Iris pigment epithelial cell (primary cell): ENCODE data around the gene RAMP3.
"Not testable (repeated sequence)": the region's sequence is repeated elsewhere in the genome, so short reads cannot be mapped to it uniquely, and the experiment has no call there.

Experiments
- DNase-seq: peaks from one replicate; pipeline ENCODE4 v3.0.0-alpha.2; 2011; ENCODE audit warnings: low read depth

RAMP3 gene, protein sequence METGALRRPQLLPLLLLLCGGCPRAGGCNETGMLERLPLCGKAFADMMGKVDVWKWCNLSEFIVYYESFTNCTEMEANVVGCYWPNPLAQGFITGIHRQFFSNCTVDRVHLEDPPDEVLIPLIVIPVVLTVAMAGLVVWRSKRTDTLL

DNA sequence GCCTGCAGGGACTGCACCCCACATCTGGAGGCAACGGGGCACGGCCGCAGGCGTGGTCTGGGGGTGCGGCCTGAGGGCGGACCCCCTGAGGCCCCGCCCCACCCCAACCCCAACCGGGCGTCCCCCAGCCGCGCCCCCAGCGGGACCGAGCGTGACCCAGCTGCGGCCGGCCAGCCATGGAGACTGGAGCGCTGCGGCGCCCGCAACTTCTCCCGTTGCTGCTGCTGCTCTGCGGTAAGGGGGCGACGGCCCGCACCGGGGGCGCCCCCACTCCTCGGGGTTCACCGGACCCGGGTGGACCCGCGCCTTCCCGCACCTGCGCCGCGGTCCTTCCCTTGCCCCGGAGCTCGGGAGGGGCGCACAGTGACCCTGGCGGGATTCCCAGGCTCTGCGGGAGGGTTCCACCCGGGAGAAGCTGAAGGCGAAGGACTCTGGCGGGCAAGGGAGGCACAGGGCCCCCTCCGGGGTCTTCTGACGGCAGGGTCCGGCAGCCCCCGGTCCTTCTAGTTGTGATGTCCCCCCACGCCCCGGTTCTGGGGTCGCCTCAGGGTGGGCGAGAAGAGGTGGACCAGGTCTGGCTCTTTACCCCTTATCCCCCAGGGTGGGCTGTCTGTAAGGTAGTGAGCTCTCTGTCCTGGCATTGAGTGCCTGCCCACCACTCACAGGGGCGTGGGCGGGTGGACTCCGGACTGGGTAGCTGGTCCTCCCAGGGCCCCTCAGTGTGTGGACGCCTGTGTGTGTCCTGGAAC lies at the start of gene RAMP3:
Gene RAMP3, plus strand, starts transcription at position 139 of the 749 bp plus-strand sequence. Its CDS starts 38 bp downstream, at position 177.
- no peak for DNase-seq

DNA sequence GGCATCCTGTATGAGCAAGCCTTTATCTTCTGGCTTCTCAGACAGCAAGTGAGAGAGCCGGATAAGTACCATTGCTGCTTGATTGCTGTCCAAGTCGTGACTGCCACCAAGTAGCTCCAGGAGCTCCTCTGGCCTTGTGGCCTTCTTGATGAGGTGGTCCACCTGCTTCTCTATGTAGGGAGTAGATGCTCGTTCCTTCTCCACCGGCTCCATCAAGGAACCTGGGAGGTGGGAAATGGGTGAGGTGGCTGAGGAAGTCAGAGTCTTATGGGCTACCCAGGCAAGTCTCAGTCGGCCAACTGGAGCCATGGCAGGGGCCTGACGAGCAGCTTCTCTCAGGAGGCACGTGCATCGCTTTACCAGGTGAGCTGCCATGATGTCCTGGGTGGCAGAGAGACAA lies 48.7 kb upstream of the RAMP3 start:
- no peak for DNase-seq

DNA sequence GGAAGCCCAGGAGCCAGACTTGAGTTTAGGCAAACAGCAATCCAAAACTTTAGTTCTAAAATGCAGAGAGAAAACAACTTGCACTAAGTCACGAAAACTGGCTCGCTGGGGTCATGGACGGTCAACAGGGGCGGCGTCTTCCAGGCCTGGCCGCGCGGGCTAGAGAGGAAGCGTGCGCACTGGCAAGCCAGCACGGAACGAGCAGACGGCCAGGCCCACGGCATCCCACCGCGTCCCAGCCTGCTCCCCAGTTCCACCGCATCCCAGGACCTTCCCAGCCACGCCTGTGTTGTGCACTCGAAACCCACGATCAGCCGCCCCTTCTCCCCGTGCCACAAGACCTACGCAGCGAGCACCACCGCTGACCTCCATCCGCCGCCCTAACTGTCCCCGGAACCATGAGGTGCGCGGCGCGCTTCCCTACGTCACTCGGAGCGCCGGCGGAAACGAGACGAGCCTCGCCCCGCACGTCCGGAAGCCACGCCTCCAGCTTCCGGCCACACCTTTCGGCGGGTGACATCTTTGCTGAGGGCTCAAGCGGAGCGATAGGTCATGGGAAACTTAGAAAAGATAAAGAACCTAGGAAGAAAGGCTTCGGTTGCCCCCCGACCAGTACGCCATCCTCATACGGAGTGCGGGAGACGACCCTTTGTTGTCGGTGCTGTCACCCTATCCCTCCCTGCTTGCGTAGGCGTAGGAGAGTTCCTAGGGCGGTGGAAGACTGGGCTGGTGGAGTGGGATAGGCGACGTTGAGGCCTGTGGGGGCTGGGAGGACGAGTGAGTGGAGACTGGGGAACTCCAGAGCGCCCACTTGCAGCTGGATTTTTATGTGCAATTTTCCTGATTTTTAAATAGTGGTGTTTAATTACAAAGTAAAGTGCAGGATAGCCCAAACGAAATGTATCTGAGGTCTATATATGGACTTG lies 46.0 kb upstream of the RAMP3 start, which contains the start of gene TBRG4:
Gene TBRG4, minus strand, starts transcription at position 400 of the 926 bp plus-strand sequence. CDS start 2,460 bp downstream, outside the sequence.
- DNase-seq = peak; percentile 95

DNA sequence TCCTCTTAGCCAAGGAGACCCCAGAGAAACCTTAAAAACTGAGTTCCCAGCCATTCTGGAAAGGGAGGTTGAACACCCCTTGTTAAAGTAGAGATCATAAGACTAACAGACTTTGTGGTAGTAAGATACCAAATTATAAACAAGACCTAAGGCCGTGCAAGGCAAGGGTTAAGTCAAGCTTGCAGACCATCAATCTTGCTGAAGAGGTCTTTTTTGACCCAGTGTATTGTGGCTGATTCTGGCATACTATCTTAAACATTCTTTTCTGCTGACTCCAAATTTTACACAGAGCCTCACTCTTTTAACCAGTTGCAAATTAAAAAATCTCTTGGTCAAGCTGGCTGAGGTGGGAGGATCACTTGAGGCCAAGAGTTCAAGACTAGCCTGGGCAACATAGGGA lies 44.9 kb upstream of the RAMP3 start:
- no peak for DNase-seq

DNA sequence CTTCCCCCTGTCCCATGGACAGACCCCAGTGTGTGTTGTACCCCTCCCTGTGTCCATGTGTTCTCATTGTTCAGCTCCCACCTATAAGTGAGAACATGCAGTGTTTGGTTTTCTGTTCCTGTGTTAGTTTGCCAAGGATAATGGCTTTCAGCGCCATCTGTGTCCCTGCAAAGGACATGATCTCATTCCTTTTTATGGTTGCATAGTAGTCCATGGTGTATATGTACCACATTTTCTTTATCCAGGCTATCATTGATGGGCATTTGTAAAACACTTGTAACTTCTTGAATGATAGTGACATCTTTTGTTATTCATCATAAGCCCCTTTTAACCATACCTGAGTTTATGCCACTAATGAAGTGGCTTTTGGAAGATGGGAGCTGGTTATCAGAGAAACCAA lies 43.3 kb upstream of the RAMP3 start:
- DNase-seq = not testable (repeated sequence)

DNA sequence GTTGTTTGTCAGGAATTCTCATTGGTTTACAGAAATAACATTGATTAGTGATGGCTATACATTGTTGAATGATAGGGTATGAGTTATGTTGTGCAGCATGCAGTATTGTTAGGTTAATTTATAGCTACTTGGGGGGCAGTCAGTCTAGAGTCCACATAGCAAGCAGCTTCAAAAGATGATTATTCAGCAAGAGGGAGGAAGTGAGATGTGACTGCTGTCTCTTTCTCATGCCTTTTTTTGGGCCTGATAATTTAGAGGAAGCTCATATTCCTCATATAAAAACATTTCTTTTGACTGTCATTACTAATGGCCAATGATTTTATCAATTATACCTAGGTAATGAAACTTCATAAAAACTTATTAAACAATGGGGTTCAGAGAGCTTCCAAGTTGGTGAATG lies 42.7 kb upstream of the RAMP3 start:
- DNase-seq = no peak

DNA sequence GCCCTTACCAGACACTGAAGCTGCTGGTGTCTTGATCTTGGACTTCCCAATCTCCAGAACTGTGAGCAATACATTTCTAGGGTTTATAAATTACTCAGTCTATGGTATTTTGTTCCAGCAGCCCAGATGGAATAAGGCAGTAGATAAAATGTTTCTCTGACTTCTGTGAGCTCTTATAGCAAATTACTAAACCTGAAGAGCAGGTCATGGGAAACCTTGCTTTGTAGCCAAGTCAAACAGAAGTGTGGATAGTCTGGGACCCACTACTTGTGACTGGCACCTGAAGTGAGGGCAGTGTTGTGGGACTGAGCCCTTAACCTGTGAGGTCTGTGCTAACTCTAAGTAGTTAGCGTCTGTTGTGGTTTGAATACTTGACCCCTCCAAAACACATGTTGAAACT lies 41.5 kb upstream of the RAMP3 start:
- no peak for DNase-seq

DNA sequence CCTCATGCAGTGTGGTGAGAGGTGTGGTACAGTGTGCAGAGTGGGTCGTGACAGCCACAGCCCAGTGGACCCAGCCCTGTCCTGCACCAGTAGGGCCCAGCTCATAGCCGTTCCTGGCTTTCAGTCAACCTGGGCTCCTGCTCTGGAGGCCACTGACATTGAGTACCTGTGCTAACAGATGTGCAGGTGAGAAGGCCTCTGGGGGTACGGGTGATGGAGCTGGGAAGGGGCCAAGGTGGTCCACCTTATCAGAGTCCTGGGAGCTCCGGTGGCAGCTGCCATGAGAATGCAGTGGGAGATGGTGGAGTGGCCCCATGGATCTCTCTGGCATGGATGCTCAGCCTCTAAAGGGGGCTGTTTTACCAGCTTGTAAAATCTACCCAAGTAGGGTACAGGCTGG lies 40.0 kb upstream of the RAMP3 start:
- DNase-seq = no peak

DNA sequence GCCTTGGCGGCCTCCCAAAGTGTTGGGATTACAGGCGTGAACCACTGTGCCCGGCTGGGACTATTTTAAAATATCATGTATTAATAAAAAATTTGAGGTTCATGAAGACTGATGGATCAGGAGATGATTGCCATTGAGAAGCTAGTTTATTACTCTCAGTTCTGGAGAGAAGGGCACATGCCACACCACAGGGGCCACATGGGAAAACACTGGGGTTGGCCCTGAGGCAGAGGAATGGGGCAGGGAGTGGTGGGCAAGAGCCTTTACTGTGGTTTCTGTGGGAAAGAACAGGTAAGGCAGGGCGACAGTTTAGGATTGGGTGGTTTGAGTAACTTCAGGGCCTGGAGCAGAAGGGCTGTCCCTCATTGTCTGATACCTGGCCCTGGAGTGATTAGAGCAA lies 39.3 kb upstream of the RAMP3 start:
- DNase-seq = no peak

DNA sequence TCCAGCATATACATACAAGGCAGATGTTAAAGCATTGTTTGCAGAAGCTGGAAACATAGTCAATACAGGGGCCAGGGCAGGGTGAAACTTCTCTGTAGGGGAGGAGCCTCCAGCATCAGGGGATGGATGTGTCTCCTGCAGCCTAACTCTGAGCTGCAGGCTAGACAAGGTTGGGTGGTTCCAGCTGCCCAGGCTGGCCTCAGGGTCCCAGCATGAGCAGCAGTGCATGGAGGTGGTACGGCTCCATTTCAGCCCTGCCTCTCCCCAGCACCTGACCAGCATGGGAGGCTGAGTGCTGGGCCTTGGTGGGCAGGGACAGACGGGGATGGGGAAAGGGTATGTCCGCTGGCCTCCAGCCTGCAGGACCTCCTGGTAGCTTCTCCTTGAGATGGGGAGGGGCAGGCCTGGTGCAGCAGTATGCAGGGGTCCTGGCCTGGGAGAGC lies 38.7 kb upstream of the RAMP3 start:
- DNase-seq = no peak

DNA sequence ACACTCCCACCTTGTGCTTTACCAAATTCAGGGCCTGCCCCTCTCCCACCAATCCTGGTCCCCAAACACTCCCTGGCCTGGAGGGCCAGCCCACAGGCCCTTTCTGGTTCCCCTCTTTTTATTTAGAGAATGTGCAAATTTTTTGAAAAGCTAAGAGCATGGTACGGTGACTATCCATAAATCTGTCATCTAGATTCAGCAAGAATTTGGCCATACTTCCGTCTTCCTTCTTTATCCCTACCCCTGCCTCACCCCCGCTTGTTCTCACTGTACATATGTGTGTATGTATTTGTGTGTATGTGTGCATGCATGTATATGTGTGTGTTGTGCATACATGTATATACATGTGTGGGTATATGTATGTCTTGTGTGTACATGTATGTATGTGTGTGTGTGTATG lies 38.0 kb upstream of the RAMP3 start:
- DNase-seq = no peak

DNA sequence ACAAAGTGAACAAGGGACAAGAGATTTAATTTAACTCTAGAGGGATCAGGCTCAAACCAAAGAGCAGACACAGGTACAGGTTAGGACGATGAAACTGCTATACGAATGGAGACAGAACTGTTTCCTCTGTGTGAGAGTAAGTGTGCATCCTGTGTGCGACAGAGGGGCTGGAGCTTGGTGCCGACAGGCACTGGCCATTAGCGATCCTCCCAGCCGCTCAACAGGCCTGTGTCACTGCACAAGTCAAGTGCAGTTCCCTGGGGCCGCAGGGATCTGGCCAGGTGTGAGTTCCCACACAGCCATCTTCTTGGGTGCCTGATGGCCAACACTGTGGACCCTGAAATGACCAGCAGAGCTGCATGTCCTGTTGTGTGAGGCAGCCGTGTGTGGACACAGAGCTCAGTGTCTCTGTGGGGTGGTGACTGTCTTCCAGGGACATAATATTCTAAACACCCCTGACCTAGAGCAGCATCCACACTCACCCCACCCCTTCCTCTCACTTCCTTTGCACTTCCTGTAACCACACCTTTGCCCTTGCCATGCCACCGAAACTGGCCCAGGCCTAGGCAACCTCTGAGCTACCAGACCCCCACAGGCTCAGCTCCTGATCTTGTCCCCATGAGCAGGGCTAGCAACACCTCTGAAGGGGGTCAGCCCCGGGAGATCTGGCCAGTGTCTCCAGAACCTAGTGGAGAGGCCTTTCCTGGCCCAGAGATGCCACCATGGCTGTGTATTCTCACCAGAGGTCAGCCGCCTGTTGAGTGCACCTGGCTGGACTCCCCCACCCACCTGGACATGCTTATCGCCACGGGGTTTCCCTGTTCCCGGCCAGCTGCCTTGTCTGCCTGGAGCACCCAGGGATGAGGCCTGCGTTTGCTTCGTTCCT lies 34.4 kb upstream of the RAMP3 start:
- no peak for DNase-seq

DNA sequence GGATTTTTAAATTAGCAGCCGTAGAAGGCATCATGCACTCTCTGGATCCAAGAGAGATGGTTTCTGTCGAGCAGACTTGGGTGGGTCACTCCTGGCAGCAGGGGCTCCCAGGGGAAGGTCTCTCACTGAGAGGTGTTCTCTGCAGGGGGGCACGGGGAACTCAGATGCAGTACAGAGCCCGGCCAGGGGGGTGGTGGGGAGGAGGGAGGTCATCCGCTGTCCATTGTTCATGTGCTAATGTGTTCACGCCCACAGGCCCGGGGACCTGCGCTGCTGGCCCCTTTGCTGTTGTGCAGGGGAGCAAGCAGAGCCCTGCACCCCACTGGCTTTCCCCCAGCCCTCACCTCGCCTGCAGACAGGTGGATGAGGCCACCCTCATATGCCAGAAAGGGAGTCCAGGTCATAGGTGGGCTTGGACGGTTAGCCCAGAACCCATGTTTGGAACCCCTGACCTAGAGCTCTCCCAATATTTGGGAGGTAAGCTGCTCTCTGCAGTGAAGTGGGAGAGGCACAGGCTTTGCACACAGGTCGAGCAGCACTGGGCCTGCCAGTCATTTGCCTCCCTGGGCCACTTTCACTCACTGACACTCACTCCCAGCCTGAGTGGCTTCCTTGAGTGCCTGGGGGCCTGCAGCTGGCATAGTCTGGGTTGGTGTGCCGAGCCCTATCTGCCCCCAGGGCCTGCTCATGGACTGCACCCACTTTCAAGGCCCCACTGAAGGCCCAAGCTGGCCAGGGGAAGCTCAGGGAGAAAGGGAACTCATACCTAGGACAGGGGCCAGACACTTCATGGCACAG lies 33.5 kb upstream of the RAMP3 start:
- DNase-seq = no peak

DNA sequence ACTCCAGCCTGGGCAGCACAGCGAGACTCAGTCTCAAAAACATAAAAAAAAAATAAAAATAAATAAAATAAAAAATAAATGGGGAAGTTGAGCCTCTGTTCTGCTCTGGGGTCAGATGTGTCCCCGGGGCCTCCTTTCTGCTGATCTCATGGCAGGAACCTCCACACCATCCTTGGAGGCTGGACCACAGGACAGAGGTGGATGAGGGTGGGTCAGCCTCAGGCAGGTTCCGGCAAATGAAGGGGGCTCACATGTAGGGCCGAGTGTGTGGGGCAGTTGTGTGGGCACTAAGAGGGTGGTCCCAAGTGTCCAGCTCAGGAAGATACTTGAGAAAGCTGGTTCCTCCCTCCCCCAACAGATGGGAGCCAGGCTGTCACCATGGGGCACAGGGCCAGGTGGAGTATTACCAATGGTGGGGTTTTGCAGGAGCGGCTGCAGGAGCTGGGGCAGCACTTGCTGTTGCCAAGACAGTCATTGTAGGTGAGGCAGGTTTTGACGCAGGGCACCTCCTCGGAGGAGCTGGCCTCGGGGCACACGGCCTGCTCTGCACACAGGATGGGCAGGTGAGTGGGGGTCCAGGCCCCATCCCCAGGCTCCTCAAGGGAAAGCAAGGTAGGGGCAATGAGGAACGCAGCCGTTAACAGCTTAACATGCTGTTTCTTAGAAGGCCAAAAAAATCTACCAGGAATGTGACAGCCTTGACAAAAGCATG lies 32.2 kb upstream of the RAMP3 start:
- no peak for DNase-seq

DNA sequence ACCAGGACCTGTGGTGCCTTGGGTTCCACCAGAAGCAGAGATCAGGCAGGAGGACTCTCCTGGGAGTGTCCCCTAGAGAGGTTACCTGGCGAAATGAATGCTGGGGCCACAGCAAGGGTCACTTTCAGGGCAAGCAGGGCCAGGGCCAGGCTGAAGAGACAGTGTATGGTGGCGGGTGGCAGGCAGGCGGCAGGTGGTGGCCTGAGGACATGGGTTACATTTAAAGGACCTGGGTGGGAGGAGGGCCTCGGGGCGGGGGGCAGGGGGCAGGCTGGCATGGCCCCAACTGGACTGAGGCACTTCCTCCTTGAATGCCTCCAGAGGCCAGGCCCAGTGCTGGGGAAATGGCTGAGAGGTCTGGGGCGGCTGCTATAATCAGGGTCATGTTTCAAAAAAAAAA lies 31.4 kb upstream of the RAMP3 start:
- no peak for DNase-seq

DNA sequence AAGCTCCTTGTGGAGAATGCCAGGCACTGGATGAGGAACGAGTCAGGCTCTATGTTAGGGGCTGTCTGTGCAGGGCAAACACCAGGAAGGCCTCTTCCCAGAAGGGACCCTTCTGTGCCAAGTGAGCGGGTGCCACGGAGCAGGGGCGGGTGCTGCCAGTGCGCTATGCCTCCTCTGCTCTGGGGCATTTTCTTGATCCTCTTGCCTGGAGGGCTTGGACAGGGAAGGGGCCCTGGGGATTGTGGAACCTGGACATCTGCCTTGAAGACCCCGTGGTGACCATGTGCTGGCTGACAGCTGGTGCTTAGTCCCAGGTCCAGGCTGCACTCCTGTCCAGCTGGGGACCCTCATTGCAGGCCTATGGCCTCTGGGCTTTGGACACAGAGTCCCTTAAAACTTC lies 30.7 kb upstream of the RAMP3 start:
- DNase-seq = no peak

DNA sequence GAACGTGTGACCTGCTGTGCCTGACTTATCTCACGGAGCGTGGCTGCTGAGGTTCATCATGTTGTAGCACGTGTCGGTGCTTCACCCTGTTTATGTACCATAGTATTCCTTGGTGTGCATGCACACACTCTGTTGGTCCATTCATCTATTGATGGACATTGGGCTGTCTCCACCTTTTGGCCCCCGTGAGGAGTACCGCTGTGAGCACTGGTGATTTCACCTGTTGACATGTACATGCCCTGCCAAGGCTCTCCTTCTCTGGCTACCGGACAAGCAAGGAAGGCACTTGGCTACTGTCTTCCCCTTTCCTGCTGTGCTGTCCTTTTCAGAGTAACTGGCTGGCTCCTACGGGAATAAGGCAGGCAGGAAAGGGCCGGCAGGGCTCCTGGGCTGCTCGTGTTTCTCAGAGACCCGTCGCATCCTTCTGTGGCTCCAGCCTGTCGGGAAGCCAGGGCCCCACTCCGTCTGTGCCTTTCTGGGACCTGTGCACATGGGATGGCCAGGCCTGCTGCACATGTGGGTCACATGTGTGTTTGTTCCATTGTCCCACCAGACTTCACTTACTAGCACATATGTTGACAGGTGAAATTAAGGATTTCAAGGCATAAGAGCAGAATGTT lies 28.3 kb upstream of the RAMP3 start:
- DNase-seq = no peak

DNA sequence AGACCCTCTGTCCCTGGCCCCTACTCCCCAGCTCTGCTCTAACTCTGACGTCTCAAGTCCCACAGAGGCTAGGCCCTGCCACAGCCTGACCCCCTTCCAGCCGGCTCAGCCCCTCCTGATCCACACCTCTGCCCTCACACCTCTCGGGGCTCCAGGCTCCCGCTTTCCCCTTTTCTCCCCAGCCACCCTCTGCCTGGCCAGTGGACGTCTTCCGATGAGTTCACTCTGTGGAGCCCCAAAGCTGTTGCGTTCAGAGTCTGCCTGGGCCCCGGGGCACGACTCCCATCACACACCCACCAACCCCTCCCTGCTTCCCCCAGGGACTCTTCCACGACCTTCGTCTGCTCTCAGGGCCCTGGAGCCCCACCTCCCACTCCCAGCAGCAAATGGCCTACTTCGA lies 27.7 kb upstream of the RAMP3 start:
- no peak for DNase-seq

DNA sequence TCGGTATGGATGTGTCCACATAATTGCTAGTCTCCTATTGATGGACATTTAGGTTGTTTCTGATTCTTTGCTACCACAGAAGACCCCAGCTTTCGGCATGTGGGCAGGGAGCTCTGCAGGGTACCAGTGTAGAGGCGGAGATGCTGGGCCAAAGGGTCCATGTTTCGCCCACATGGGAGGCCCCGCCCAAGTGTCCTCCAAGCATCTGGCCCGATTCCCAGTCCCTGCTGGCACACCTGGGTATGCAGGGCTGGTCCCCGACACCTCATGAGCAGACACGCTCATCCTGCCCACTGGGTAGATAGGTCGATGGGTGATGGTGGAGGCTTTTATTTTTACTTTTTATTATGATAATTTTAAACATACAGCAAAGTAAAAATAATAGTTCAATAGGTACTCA lies 26.7 kb upstream of the RAMP3 start:
- no peak for DNase-seq

DNA sequence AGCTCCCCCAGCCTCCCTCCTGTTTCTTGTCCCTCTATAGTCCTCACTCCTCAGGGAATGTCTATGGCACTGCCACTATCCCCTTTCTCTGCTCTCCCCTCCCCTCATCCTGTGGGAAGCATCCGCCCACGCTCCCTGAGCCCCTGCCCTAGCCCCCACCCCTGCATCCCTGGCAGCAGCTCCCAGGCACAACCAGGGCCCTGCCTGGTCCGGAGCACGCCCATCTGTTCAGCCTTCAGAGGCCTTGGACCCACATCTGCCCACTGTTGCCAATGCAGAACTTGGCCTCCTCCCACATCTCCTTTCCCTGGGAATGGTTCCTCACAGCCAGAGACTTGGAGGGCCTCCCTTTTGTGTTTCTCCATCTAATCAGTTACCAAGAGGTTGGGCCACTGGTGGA lies 25.7 kb upstream of the RAMP3 start:
- no peak for DNase-seq
